Measurements from ENCODE around the gene FGF14. TPM values are rescaled to one million over a fixed set of nuclear protein-coding genes. Genes with fewer than 3 reads are reported as not detected.

FGF14 gene
- total RNA-seq, 1 experiment from 2014 or later, result 0.12 TPM

- DNase-seq (ENCODE audit: low read depth), result no peak
Measured at GRCh38 chr13:101792189-101792588, 609.7 kb downstream of the FGF14 start.

GRCh38 chr13:101785858-101786257, 616.0 kb downstream of the FGF14 start:
- DNase-seq (ENCODE audit: low read depth), result peak; percentile 29

GRCh38 chr13:101784313-101784712, 617.5 kb downstream of the FGF14 start:
- DNase-seq (ENCODE audit: low read depth), result no peak

GRCh38 chr13:101783554-101783953, 618.3 kb downstream of the FGF14 start:
- no peak for DNase-seq (ENCODE audit: low read depth)

- DNase-seq (ENCODE audit: low read depth), result no peak
Measured at GRCh38 chr13:101780211-101780610, 621.6 kb downstream of the FGF14 start.

- DNase-seq (ENCODE audit: low read depth), result no peak
Measured at GRCh38 chr13:101779147-101779546, 622.7 kb downstream of the FGF14 start.

GRCh38 chr13:101775267-101775666, 626.6 kb downstream of the FGF14 start:
- DNase-seq (ENCODE audit: low read depth), result no peak

- no peak for DNase-seq (ENCODE audit: low read depth)
Measured at GRCh38 chr13:101774393-101774792, 627.5 kb downstream of the FGF14 start.

GRCh38 chr13:101773062-101773461, 628.8 kb downstream of the FGF14 start:
- no peak for DNase-seq (ENCODE audit: low read depth)

GRCh38 chr13:101767131-101767530, 634.7 kb downstream of the FGF14 start:
- DNase-seq (ENCODE audit: low read depth), result no peak

GRCh38 chr13:101763191-101763590, 638.7 kb downstream of the FGF14 start:
- DNase-seq (ENCODE audit: low read depth), result no peak

- DNase-seq (ENCODE audit: low read depth), result peak; percentile 51
Measured at GRCh38 chr13:101757446-101758039, 644.3 kb downstream of the FGF14 start.

GRCh38 chr13:101755228-101755887, 646.5 kb downstream of the FGF14 start:
- DNase-seq (ENCODE audit: low read depth), result no peak

- no peak for DNase-seq (ENCODE audit: low read depth)
Measured at GRCh38 chr13:101752432-101752831, 649.4 kb downstream of the FGF14 start.

GRCh38 chr13:101751488-101751887, 650.4 kb downstream of the FGF14 start:
- peak; percentile 88 for DNase-seq (ENCODE audit: low read depth)

- no peak for DNase-seq (ENCODE audit: low read depth)
Measured at GRCh38 chr13:101749584-101749983, 652.3 kb downstream of the FGF14 start.

- DNase-seq (ENCODE audit: low read depth), result no peak
Measured at GRCh38 chr13:101747039-101747438, 654.8 kb downstream of the FGF14 start.

GRCh38 chr13:101746513-101746912, 655.3 kb downstream of the FGF14 start:
- DNase-seq (ENCODE audit: low read depth), result no peak

- no peak for DNase-seq (ENCODE audit: low read depth)
Measured at GRCh38 chr13:101739382-101740178, 662.3 kb downstream of the FGF14 start.

GRCh38 chr13:101738336-101738735, 663.5 kb downstream of the FGF14 start:
- DNase-seq (ENCODE audit: low read depth), result no peak

- DNase-seq (ENCODE audit: low read depth), result no peak
Measured at GRCh38 chr13:101736566-101736965, 665.3 kb downstream of the FGF14 start.

GRCh38 chr13:101730420-101731000, 671.3 kb downstream of the FGF14 start:
- DNase-seq (ENCODE audit: low read depth), result peak; percentile 42
